IPS DF 6.9 (cell line): ENCODE results near the gene DSPP.

ENCODE experiments used
- DNase-seq: peaks from one replicate; pipeline ENCODE4 v3.0.0-alpha.2; 2013; ENCODE audit warnings: low read depth, low spot score
- H3K27ac ChIP-seq: one replicate; pipeline ENCODE4 v1.5.1; 2013; ENCODE audit warnings: low read length, control low read depth
- H3K27me3 ChIP-seq: 2 replicates; pipeline ENCODE4 v1.6.1; 2013; ENCODE audit warnings: mild to moderate bottlenecking, low read length; ENCODE audit not compliant: control insufficient read depth, insufficient read depth
- H3K36me3 ChIP-seq: 2 replicates; pipeline ENCODE4 v1.6.1; 2013; ENCODE audit warnings: low read length; ENCODE audit not compliant: control insufficient read depth, insufficient read depth
- H3K4me1 ChIP-seq: 2 replicates; pipeline ENCODE4 v1.6.1; 2013; ENCODE audit warnings: low read length; ENCODE audit not compliant: control insufficient read depth, insufficient read depth
- H3K4me3 ChIP-seq: 2 replicates; pipeline ENCODE4 v1.5.1; 2013; ENCODE audit warnings: mild to moderate bottlenecking, low read length
- H3K9me3 ChIP-seq: 2 replicates; pipeline ENCODE4 v1.6.1; 2013; ENCODE audit warnings: low read length, inconsistent platforms; ENCODE audit not compliant: control insufficient read depth, insufficient read depth
- WGBS: extraction: QIAGEN DNeasy Blood & Tissue Kit; methylation state at CpG from one replicate; pipeline ENCODE4 v1.1.7; 2013; ENCODE audit warnings: mixed read lengths, missing lambda C conversion rate; ENCODE audit not compliant: insufficient read length, insufficient coverage; 5-methylcytosine and 5-hydroxymethylcytosine counted together

Gene DSPP

DNA sequence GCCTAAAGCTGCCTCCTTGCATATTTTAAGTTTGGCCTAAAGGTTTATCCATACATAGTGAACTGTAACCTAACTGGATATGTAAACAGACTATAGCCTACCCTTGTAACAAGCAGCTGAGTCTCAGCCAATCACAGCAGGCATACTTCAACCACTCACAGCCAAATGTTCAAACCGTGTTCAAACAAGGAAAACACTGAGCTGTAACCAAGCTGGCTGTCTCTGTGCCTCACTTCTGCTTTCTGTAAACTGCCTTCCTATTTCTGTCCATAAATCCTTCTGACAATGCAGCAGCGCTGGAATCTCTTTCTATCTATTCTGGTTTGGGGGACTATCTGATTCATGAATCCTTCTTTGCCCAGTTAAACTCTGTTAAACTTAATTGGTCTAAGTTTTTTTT lies 16.4 kb downstream of the DSPP start:
- Histone ChIP-seq H3K27me3 (no peaks in the 10 kb centered on the region), H3K36me3 (no peaks in the 10 kb centered on the region), H3K9me3 (no peaks in the 10 kb centered on the region), H3K4me1 (no peaks in the 10 kb centered on the region), H3K4me3 (no peak overlapping the region), H3K27ac (no peak overlapping the region)
- WGBS = no CpG with 5 or more reads among the region's 2 CpGs
- no peak for DNase-seq

DNA sequence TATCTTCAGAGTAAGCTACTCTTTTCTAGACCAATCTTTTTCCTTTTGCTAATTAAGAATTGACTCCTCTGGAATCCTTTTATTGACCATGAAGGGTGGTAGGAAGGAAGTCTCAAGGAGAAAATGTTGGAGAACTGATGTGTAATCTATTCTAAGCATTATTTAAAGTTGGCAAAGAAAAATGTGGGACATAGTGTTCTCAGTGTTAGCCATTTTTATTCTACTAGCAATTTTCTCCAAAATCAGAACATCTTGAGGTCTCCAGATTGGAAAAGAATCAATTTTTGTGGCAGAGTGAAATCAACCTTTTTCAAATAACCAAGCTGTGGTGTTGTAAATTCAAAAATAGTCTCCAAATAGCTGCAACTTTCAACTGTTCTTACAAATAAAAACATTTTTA lies 23.3 kb downstream of the DSPP start:
- H3K4me3 ChIP-seq = no peak overlapping the region
- no peaks in the 10 kb centered on the region for H3K36me3 ChIP-seq
- no peaks in the 10 kb centered on the region for H3K4me1 ChIP-seq
- no peaks in the 10 kb centered on the region for H3K27me3 ChIP-seq
- no peak for DNase-seq
- no peak overlapping the region for H3K27ac ChIP-seq
- H3K9me3 ChIP-seq = no peaks in the 10 kb centered on the region

DNA sequence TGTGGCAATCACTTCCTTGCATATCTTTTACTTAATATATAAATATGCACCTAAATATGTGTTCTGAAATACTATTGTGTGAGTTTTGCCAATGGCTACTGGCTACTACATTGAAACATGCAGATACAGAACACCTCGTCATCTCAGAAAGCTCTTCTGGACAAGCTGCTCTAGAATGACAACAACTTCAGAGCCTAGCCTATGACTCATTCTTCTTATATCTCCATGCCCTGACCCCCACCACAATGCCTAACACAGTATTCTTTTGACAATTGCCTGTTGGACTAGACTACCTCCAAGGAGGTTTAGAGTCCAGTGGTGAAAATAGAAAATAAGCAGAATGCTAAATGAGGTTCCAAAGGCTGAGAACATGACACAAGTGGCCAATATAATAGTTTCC lies 24.1 kb downstream of the DSPP start:
- no peak for DNase-seq
- WGBS = no CpG with 5 or more reads among the region's 1 CpG
- no peak overlapping the region for H3K27ac ChIP-seq
- H3K4me1 ChIP-seq = no peaks in the 10 kb centered on the region
- no peaks in the 10 kb centered on the region for H3K27me3 ChIP-seq
- H3K36me3 ChIP-seq = no peaks in the 10 kb centered on the region
- no peak overlapping the region for H3K4me3 ChIP-seq
- no peaks in the 10 kb centered on the region for H3K9me3 ChIP-seq

DNA sequence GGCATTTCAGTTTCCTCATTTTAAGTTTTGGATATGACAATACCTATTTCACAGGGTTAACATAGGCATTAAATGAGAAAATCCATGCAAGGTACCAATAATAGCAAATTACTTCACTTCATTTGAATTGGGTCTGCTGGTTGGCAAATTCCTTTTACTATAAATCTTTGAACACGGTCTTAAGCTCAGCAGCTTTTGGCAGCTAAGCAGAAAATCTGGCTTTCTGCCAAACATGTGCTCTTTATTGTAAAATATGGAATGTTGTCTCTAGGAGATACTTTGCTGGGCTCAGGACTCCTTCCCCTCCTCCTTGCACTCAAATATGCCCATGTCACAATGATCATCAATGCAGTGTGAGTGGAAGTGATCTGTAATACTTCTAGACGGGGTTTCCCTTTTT lies 24.9 kb downstream of the DSPP start:
- no peak overlapping the region for H3K27ac ChIP-seq
- no peak for DNase-seq
- H3K9me3 ChIP-seq = no peaks in the 10 kb centered on the region
- H3K27me3 ChIP-seq = no peaks in the 10 kb centered on the region
- no peaks in the 10 kb centered on the region for H3K4me1 ChIP-seq
- no CpG with 5 or more reads among the region's 2 CpGs for WGBS
- no peak overlapping the region for H3K4me3 ChIP-seq
- H3K36me3 ChIP-seq = no peaks in the 10 kb centered on the region

DNA sequence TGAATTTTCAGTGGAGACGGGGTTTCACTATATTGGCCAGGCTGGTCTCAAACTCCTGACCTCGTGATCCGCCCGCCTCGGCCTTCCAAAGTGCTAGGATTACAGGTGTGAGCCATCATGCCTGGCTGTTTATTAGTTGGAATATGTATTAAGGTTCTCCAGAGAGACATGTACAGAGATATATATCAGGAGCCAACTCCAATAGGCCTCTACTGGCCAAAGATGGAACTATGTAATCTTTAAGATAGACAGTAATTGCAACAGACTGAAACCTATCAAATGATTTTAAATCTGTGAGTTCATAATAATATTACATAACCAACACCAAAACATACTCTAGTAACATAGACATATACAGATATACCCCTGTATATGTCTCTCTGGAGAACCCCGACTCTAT lies 36.0 kb downstream of the DSPP start:
- no CpG with 5 or more reads among the region's 6 CpGs for WGBS
- H3K4me3 ChIP-seq = no peak overlapping the region
- no peak overlapping the region for H3K27ac ChIP-seq
- no peaks in the 10 kb centered on the region for H3K9me3 ChIP-seq
- no peaks in the 10 kb centered on the region for H3K27me3 ChIP-seq
- no peak for DNase-seq
- H3K36me3 ChIP-seq = no peaks in the 10 kb centered on the region
- no peaks in the 10 kb centered on the region for H3K4me1 ChIP-seq

DNA sequence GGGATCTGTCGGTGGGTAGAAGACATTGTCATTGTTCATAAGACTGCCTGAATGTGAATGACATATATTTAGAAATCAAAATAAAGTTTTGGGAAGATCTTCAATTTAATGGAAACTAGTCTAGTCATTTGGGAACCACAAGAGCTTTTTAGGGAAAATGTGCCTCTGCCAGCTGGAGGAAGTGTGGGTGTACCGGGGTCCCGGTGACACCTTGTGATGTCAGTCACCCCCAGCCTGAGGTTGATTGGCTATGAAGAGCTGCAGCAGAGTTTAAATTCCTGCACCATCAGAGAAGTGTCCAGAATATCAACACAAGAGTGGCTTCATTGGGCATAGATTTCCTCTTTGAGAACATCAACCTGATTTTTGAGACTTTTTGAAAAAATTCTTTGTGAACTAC lies 41.7 kb downstream of the DSPP start, which contains the start of gene DMP1:
Gene DMP1, plus strand, starts transcription at position 301 of the 400 bp plus-strand sequence. CDS start 6,213 bp downstream, outside the sequence.
- H3K27ac ChIP-seq = no peak within 1 kb of the TSS
- no CpG with 5 or more reads among the region's 3 CpGs for WGBS
- no peaks in the 10 kb centered on the region for H3K9me3 ChIP-seq

DNA sequence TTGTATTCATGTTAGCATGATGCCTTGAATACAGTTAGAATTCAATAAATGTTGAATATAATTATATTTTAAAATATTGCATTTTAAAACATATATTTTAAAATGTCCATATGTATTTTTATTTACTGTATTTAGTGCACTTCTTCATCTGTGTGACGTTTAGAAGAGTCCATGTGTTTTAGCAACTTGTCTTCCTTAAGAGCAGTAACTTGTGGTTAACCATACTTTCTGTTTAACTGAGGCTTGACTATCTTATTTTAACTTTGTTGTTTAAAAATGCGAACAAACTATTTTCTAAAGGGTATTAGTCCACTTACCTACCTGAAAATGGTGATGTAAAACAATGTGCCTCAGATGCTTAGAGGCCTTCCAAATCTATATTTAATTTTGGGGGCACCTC lies 42.6 kb downstream of the DSPP start:
- no peak for DNase-seq
- Histone ChIP-seq H3K27me3 (no peaks in the 10 kb centered on the region), H3K36me3 (no peaks in the 10 kb centered on the region), H3K9me3 (no peaks in the 10 kb centered on the region), H3K4me1 (no peaks in the 10 kb centered on the region; the same call in 1 of the 2 replicates), H3K4me3 (no peak overlapping the region), H3K27ac (no peak overlapping the region)
- no CpG with 5 or more reads among the region's 2 CpGs for WGBS

More for the DNA sequence above, 41.7 kb downstream of the DSPP start, which contains the start of gene DMP1:
- Histone ChIP-seq H3K4me1 (no peaks in the 10 kb centered on the region; the same call in 1 of the 2 replicates), H3K4me3 (no peak within 1 kb of the TSS), H3K27me3 (no peaks in the 10 kb centered on the region), H3K36me3 (no peaks in the 10 kb centered on the region)
- no peak for DNase-seq

DNA sequence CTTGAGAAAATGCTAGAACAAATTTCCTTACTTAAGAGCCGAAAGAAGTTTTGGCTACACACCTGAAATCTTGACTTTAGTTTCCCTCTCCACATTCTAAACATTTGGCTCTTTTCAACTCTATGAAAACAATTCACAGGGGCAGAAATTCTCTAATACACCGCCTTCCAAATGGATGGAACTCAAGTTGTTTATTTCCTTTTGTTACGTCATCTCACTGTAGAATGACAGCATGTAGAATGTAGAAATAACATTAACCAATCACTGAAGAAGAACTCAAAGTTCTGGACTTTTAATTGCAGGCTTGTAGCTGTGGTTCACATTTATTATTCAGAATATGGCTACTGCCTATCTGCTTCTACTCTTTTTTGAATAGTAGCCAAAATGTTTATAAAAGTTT lies 43.6 kb downstream of the DSPP start:
- H3K27ac ChIP-seq = no peak overlapping the region
- H3K27me3 ChIP-seq = no peaks in the 10 kb centered on the region
- DNase-seq = no peak

DNA sequence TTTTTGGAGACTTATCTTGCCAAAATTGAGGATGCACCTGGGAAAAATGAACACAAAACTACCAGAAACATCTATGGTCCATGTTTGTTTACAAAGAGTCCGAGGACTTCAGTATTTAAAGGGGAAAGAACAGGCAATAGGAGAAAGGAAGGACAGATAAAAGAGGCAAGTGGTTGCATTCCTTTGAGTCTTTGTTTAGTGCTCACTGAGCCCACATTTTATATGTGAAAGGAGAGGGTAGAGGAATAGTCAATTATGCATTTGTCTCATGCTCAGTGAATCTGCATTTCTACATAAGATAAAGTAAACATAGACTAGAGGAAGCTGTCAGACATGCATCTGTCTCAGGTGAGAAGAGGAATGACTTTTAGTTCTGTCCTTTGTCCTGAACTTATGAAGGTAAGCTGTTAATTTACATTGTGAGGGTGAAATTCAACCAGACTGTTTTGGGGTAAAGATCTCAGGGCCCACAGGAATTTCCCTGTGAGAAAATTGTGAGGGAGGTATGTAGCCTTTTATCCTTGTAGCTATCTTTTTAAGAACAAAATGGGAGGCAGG lies 46.2 kb downstream of the DSPP start:
- H3K27ac ChIP-seq = no peak overlapping the region
- WGBS = no CpG with 5 or more reads among the region's 1 CpG
- H3K27me3 ChIP-seq = no peaks in the 10 kb centered on the region
- no peaks in the 10 kb centered on the region; the same call in 1 of the 2 replicates for H3K4me1 ChIP-seq
- H3K4me3 ChIP-seq = no peak overlapping the region
- H3K9me3 ChIP-seq = no peaks in the 10 kb centered on the region
- DNase-seq = no peak
- no peaks in the 10 kb centered on the region for H3K36me3 ChIP-seq

More for the DNA sequence above, 43.6 kb downstream of the DSPP start:
- Histone ChIP-seq H3K9me3 (no peaks in the 10 kb centered on the region), H3K36me3 (no peaks in the 10 kb centered on the region), H3K4me3 (no peak overlapping the region), H3K4me1 (no peaks in the 10 kb centered on the region; the same call in 1 of the 2 replicates)
- no CpG with 5 or more reads among the region's 3 CpGs for WGBS

DNA sequence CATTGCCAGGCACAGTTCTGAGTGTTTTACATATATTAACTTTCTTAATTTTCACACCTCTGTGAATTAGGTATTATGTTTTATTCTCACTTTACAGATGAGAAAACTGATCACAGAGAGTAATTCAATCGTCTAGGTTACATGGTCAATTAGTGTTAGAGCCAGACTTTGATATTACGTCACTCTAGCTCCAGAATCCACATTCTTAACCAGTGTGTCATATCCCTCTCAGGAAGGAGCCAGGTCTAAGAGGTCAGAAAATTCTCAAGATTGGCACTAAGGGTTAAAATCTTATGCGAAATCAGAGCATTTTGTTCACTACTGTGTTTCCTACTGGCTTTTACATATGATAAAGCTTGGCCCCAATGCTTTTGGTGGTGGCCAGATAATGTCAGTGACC lies 49.2 kb downstream of the DSPP start:
- no CpG with 5 or more reads among the region's 3 CpGs for WGBS
- H3K27ac ChIP-seq = no peak overlapping the region

DNA sequence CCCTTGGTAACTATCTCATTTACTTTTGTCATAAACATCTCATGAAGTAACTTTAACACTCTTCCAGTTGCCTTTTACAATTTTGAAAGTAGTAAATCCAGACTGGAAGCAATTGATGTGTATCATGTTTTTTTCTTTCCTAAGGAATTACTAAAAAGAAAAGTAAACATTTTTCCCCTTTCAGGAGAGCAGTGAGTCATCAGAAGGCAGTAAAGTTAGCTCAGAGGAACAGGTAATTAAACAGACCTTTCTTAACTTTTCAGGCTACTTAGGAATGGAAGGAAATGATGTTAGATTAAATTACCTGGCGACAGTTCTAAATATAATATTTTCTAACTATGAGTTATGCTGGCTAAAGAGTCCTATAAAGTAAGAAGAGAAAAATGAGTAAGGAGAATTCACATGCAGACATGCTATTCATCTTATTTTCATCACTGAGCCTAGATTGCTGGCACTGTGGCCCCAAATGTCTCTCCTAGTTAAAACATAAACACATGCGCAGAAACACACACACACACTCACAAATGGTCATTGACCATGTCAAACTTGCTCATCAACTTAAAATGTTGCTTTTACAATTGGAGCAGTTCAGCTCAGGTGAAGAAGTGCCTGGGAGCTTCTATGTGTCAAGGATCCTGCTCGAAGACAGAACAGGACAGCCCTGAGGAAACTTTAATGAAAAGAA lies 51.1 kb downstream of the DSPP start:
- no peaks in the 10 kb centered on the region for H3K36me3 ChIP-seq
- H3K9me3 ChIP-seq = no peaks in the 10 kb centered on the region
- DNase-seq = no peak
- H3K4me3 ChIP-seq = no peak overlapping the region
- H3K27me3 ChIP-seq = no peaks in the 10 kb centered on the region
- H3K4me1 ChIP-seq = no peaks in the 10 kb centered on the region; the same call in 1 of the 2 replicates
- no peak overlapping the region for H3K27ac ChIP-seq
- no CpG with 5 or more reads among the region's 3 CpGs for WGBS

More for the DNA sequence above, 49.2 kb downstream of the DSPP start:
- H3K4me1 ChIP-seq = no peaks in the 10 kb centered on the region; the same call in 1 of the 2 replicates
- DNase-seq = no peak
- H3K4me3 ChIP-seq = no peak overlapping the region
- no peaks in the 10 kb centered on the region for H3K36me3 ChIP-seq
- no peaks in the 10 kb centered on the region for H3K27me3 ChIP-seq
- no peaks in the 10 kb centered on the region for H3K9me3 ChIP-seq
